Ishikawa (cell line): ENCODE data around the gene PTCH1.

Source experiments
- RAD21 ChIP-seq: IDR thresholded peaks from 2 replicates; pipeline ENCODE4 v1.6.1; 2012; ENCODE audit warnings: low read depth
- TCF12 ChIP-seq: IDR thresholded peaks from 2 replicates; pipeline ENCODE4 v1.6.1; 2012; ENCODE audit warnings: low read depth

GRCh38 chr9:95409650-95410426 is 106.9 kb downstream of the PTCH1 start:
- no peak for TF ChIP-seq RAD21
- TF ChIP-seq TCF12 = no peak
